Adipose tissue (tissue), 3 donors: Measurements from ENCODE around the gene ZFHX3. TPM values are rescaled to one million over a fixed set of nuclear protein-coding genes. Genes with fewer than 3 reads are reported as not detected.
A peak's percentile ranks its signal among the peaks of the same experiment; 100 is the strongest.
"Not testable (repeated sequence)": the region's sequence is repeated elsewhere in the genome, so short reads cannot be mapped to it uniquely, and the experiment has no call there.

Experiments used
- H3K27ac ChIP-seq: one replicate; pipeline ENCODE4 v1.5.1; 2013; ENCODE audit warnings: low read depth, low read length
- WGBS, 3 donors: extraction: QIAGEN DNeasy Blood & Tissue Kit; methylation state at CpG; one replicate each; pipeline ENCODE4 v1.1.7; 2013; 5-methylcytosine and 5-hydroxymethylcytosine counted together
- polyA plus RNA-seq, 3 donors: library from polyadenylated mRNA; stranded (reverse); fragments of 200-250 nt; gene quantifications; one replicate each; pipeline ENCODE4 v1.2.3, GENCODE V29; 2013
- donor health status: healthy with polysubstance abuse.
- donor health status: Bipolar disorder and iron deficiency.
- donor health status: healthy.

Gene ZFHX3
- polyA plus RNA-seq: 1 to 10 TPM; 2.0 to 5.4 (median 2.5) TPM

GRCh38 chr16:73047536-73048291, at the start of gene ZFHX3:
ZFHX3 (minus strand) TSS chr16:73048128; CDS start chr16:72960145, 87,983 bp downstream.
- peak within 1 kb of the TSS; percentile 31 for H3K27ac ChIP-seq
- WGBS, 3 donors: 0 to 2% (median 1%) methylated on average over 46 to 63 of the region's 64 CpGs

GRCh38 chr16:73096510-73096909, 48.6 kb upstream of the ZFHX3 start:
- no peak overlapping the region for H3K27ac ChIP-seq
- 86 to 89% (median 89%) methylated on average over 3 of the region's 3 CpGs for WGBS, 3 donors

- WGBS, 3 donors: 26 to 49% (median 28%) methylated on average over 9 of the region's 9 CpGs
- no peak overlapping the region for H3K27ac ChIP-seq
Observed at GRCh38 chr16:73095885-73096421, 48.0 kb upstream of the ZFHX3 start.

GRCh38 chr16:73095142-73095820, 47.4 kb upstream of the ZFHX3 start:
- WGBS, 3 donors: 48 to 77% (median 68%) methylated on average over 6 of the region's 6 CpGs
- H3K27ac ChIP-seq: no peak overlapping the region

- H3K27ac ChIP-seq: no peak overlapping the region
- WGBS, 3 donors: 92 to 98% (median 94%) methylated on average over 6 of the region's 6 CpGs
Observed at GRCh38 chr16:73094371-73094770, 46.4 kb upstream of the ZFHX3 start.

- WGBS, 3 donors: 70 to 77% (median 72%) methylated on average over 32 of the region's 32 CpGs
- no peak overlapping the region for H3K27ac ChIP-seq
Observed at GRCh38 chr16:73093146-73094144, 45.5 kb upstream of the ZFHX3 start.

GRCh38 chr16:73092236-73092781, 44.4 kb upstream of the ZFHX3 start:
- no peak overlapping the region for H3K27ac ChIP-seq

GRCh38 chr16:73091174-73091573, 43.2 kb upstream of the ZFHX3 start:
- 90 to 95% (median 90%) methylated on average over 6 to 8 of the region's 8 CpGs for WGBS, 3 donors
- no peak overlapping the region for H3K27ac ChIP-seq

More at GRCh38 chr16:73092236-73092781, 44.4 kb upstream of the ZFHX3 start:
- WGBS, 3 donors: 74 to 87% (median 81%) methylated on average over 16 of the region's 16 CpGs

GRCh38 chr16:73089420-73089819, 41.5 kb upstream of the ZFHX3 start:
- H3K27ac ChIP-seq: no peak overlapping the region
- 89 to 94% (median 93%) methylated on average over 3 of the region's 3 CpGs for WGBS, 3 donors

GRCh38 chr16:73086108-73086507, 38.2 kb upstream of the ZFHX3 start:
- H3K27ac ChIP-seq: no peak overlapping the region
- WGBS, 3 donors: 49 to 81% (median 56%) methylated on average over 4 of the region's 4 CpGs

- no peak overlapping the region for H3K27ac ChIP-seq
- WGBS, 3 donors: 83 to 92% (median 87%) methylated on average over 3 of the region's 3 CpGs
Observed at GRCh38 chr16:73083271-73083670, 35.3 kb upstream of the ZFHX3 start.

- 46 to 71% (median 50%) methylated on average over 4 of the region's 4 CpGs for WGBS, 3 donors
- not testable (repeated sequence) for H3K27ac ChIP-seq
Observed at GRCh38 chr16:73082634-73083051, 34.7 kb upstream of the ZFHX3 start.

- 75 to 90% (median 85%) methylated on average over 1 of the region's 1 CpG for WGBS, 3 donors
- H3K27ac ChIP-seq: no peak overlapping the region
Observed at GRCh38 chr16:73080931-73081330, 33.0 kb upstream of the ZFHX3 start.

- WGBS, 3 donors: 46 to 51% (median 49%) methylated on average over 6 of the region's 6 CpGs
- no peak overlapping the region for H3K27ac ChIP-seq
Observed at GRCh38 chr16:73076324-73076810, 28.4 kb upstream of the ZFHX3 start.

- no peak overlapping the region for H3K27ac ChIP-seq
- WGBS, 3 donors: 83 to 91% (median 90%) methylated on average over 9 of the region's 9 CpGs
Observed at GRCh38 chr16:73074382-73074781, 26.5 kb upstream of the ZFHX3 start.

- WGBS, 3 donors: 95 to 97% (median 96%) methylated on average over 9 of the region's 9 CpGs
- not testable (repeated sequence) for H3K27ac ChIP-seq
Observed at GRCh38 chr16:73072051-73072450, 24.1 kb upstream of the ZFHX3 start.

GRCh38 chr16:73071131-73071940, 23.4 kb upstream of the ZFHX3 start:
- no peak overlapping the region for H3K27ac ChIP-seq
- 5 to 8% (median 6%) methylated on average over 16 to 17 of the region's 17 CpGs for WGBS, 3 donors
